Liver (tissue), 9 donors: ENCODE data around the gene KLC3. TPM values are rescaled to one million over a fixed set of nuclear protein-coding genes. Genes with fewer than 3 reads are reported as not detected.

Experiments
- DNase-seq: peaks from one replicate; pipeline ENCODE4 v3.0.0-alpha.2; 2017; ENCODE audit warnings: low spot score
- H3K27ac ChIP-seq, 2 donors: one replicate each; pipeline ENCODE4 v1.7.0; 2013; ENCODE audit warnings: inconsistent platforms in 2 of 2, low read length in 2 of 2, control low read depth in 1 of 2, low read depth in 1 of 2, mild to moderate bottlenecking in 1 of 2
- H3K27me3 ChIP-seq, 4 donors: one replicate each; pipeline versions ENCODE4 v1.6.1 to v1.7.0; 2013; ENCODE audit warnings: low read length in 3 of 4, inconsistent platforms in 1 of 4, mild to moderate bottlenecking in 1 of 4, moderate library complexity in 1 of 4; ENCODE audit not compliant: control insufficient read depth in 4 of 4, insufficient read depth in 4 of 4
- H3K36me3 ChIP-seq, 4 donors: one replicate each; pipeline versions ENCODE4 v1.6.1 to v1.7.0; 2013; ENCODE audit warnings: low read length in 3 of 4, mild to moderate bottlenecking in 3 of 4, low read depth in 1 of 4, moderate library complexity in 1 of 4; ENCODE audit not compliant: control insufficient read depth in 4 of 4, insufficient read depth in 3 of 4
- H3K4me1 ChIP-seq, 4 donors: one replicate each; pipeline versions ENCODE4 v1.6.1 to v1.7.0; 2013; ENCODE audit warnings: low read length in 3 of 4, mild to moderate bottlenecking in 3 of 4, moderate library complexity in 1 of 4; ENCODE audit not compliant: control insufficient read depth in 4 of 4, insufficient read depth in 4 of 4
- H3K4me3 ChIP-seq, 3 donors: one replicate each; pipeline versions ENCODE4 v1.6.1 to v1.7.0; 2013; ENCODE audit warnings: low read length in 3 of 3, control low read depth in 1 of 3, low read depth in 1 of 3, mild to moderate bottlenecking in 1 of 3
- H3K9ac ChIP-seq, 2 donors: one replicate each; pipeline ENCODE4 v1.7.0; 2013; ENCODE audit warnings: low read length in 2 of 2, mild to moderate bottlenecking in 2 of 2, moderate library complexity in 2 of 2, control low read depth in 1 of 2, low read depth in 1 of 2
- H3K9me3 ChIP-seq, 4 donors: one replicate each; pipeline versions ENCODE4 v1.6.1 to v1.7.0; 2013; ENCODE audit warnings: low read length in 3 of 4; ENCODE audit not compliant: control insufficient read depth in 4 of 4
- CTCF ChIP-seq: fragments of 150-350 bp; IDR thresholded peaks from 2 replicates; pipeline ENCODE4 v1.5.1; 2017; ENCODE audit warnings: improper control_type of control experiment, low read depth, low read length; ENCODE audit not compliant: missing input control
- EGR1 ChIP-seq, 2 donors: IDR thresholded peaks; 2 replicates each; pipeline ENCODE4 v1.6.1; 2016 to 2018; ENCODE audit warnings: antibody characterized with exemption in 2 of 2, low read depth in 2 of 2
- FOXA1 ChIP-seq: IDR thresholded peaks from 2 replicates; pipeline ENCODE4 v1.6.1; 2016; ENCODE audit warnings: antibody characterized with exemption
- FOXA2 ChIP-seq: IDR thresholded peaks from 2 replicates; pipeline ENCODE4 v1.6.1; 2016; ENCODE audit warnings: antibody characterized with exemption
- GABPA ChIP-seq, 2 donors: IDR thresholded peaks in 1 of 2; conservative IDR thresholded peaks in 1 of 2; 2 replicates each; pipeline ENCODE4 v1.6.1; 2016; ENCODE audit warnings: antibody characterized with exemption in 2 of 2, mild to moderate bottlenecking in 1 of 2, moderate library complexity in 1 of 2
- HNF4G ChIP-seq: IDR thresholded peaks from 2 replicates; pipeline ENCODE4 v1.6.1; 2016; ENCODE audit warnings: antibody characterized with exemption
- JUND ChIP-seq, 2 donors: IDR thresholded peaks; 2 replicates each; pipeline ENCODE4 v1.6.1; 2016; ENCODE audit warnings: antibody characterized with exemption in 2 of 2
- MAX ChIP-seq: IDR thresholded peaks from 2 replicates; pipeline ENCODE4 v1.6.1; 2016; ENCODE audit warnings: antibody characterized with exemption
- NR2F2 ChIP-seq: IDR thresholded peaks from 2 replicates; pipeline ENCODE4 v1.6.1; 2016; ENCODE audit warnings: antibody characterized with exemption
- RAD21 ChIP-seq, 2 donors: IDR thresholded peaks; 2 replicates each; pipeline ENCODE4 v1.6.1; 2016; ENCODE audit warnings: antibody characterized with exemption in 2 of 2, mild to moderate bottlenecking in 2 of 2
- REST ChIP-seq: IDR thresholded peaks from 2 replicates; pipeline ENCODE4 v1.6.1; 2016; ENCODE audit warnings: antibody characterized with exemption, mild to moderate bottlenecking
- RXRA ChIP-seq, 2 donors: IDR thresholded peaks; 2 replicates each; pipeline ENCODE4 v1.6.1; 2017 to 2018; ENCODE audit warnings: antibody characterized with exemption in 2 of 2, mild to moderate bottlenecking in 1 of 2
- SP1 ChIP-seq: IDR thresholded peaks from 2 replicates; pipeline ENCODE4 v1.6.1; 2018; ENCODE audit warnings: antibody characterized with exemption, mild to moderate bottlenecking
- TAF1 ChIP-seq: conservative IDR thresholded peaks from 2 replicates; pipeline ENCODE4 v1.6.1; 2016; ENCODE audit warnings: antibody characterized with exemption, mild to moderate bottlenecking
- YY1 ChIP-seq: IDR thresholded peaks from 2 replicates; pipeline ENCODE4 v1.6.1; 2016; ENCODE audit warnings: antibody characterized with exemption, mild to moderate bottlenecking
- WGBS: extraction: QIAGEN DNeasy Blood & Tissue Kit; methylation state at CpG from one replicate; pipeline ENCODE4 v1.1.7; 2013; 5-methylcytosine and 5-hydroxymethylcytosine counted together
- polyA plus RNA-seq, 2 donors: library from polyadenylated mRNA; stranded (reverse) in 1 of 2; unstranded in 1 of 2; fragments of 200-250 nt in 1 of 2; fragments of >200 nt in 1 of 2; fragmentation: Nextera tagmentation in 1 of 2; extraction: Ambion mirVana in 1 of 2; gene quantifications; one replicate each; pipeline versions ENCODE4 v1.2.1 to v1.2.3, GENCODE V29; 2013 to 2015
- total RNA-seq, 2 donors: library from RNA; depleted of rRNA; stranded (reverse); fragments of >200 nt; gene quantifications; one replicate each; pipeline ENCODE4 v1.2.3, GENCODE V29; 2014
- TF ChIP-seq, protein P1 (sequence below): IDR thresholded peaks from 2 replicates; pipeline ENCODE4 v1.6.1; 2016; ENCODE audit warnings: antibody characterized with exemption
- TF ChIP-seq, protein P2 (sequence below): IDR thresholded peaks from 2 replicates; pipeline ENCODE4 v1.6.1; 2016; ENCODE audit warnings: antibody characterized with exemption
- donor health status: healthy.
- donor health status: healthy.
- donor health status: healthy.
- donor health status: healthy.
- donor health status: healthy.

The KLC3 gene
- total and polyA plus RNA-seq, 4 donors, result 0.08 to 1.3 (median 0.08) TPM; not detected in 1

- Histone ChIP-seq H3K27ac (no peak overlapping the region), H3K9me3 (no peaks in the 10 kb centered on the region), H3K9ac (no peak overlapping the region), H3K36me3 (no peaks in the 10 kb centered on the region), H3K4me1 (peaks cover 2 to 12% (median 10%) of the 10 kb centered on the region in 4 donors), H3K4me3 (no peak overlapping the region), H3K27me3 (peaks cover 0 to 3% (median 0%) of the 10 kb centered on the region in 4 donors)
- TF ChIP-seq RXRA (IDR thresholded peaks at IDR 0.05), result no peak
- no peak for TF ChIP-seq FOXA1
- TF ChIP-seq CTCF, result no peak
- TF ChIP-seq TAF1, result no peak
- TF ChIP-seq YY1, result no peak
- TF ChIP-seq SP1, result no peak
- TF ChIP-seq NR2F2, result no peak
- no peak for TF ChIP-seq GABPA (IDR thresholded peaks at IDR 0.05 in 1 of 2, conservative IDR thresholded peaks at IDR 0.05 in 1 of 2)
- TF ChIP-seq, protein P1, sequence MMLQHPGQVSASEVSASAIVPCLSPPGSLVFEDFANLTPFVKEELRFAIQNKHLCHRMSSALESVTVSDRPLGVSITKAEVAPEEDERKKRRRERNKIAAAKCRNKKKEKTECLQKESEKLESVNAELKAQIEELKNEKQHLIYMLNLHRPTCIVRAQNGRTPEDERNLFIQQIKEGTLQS, result no peak
- no peak for TF ChIP-seq HNF4G
- no peak for TF ChIP-seq MAX
- WGBS, result 77% methylated on average over 11 of the region's 11 CpGs
- DNase-seq, result no peak
Measured at GRCh38 chr19:45322311-45322710, 18.2 kb upstream of the KLC3 start.

DNA sequence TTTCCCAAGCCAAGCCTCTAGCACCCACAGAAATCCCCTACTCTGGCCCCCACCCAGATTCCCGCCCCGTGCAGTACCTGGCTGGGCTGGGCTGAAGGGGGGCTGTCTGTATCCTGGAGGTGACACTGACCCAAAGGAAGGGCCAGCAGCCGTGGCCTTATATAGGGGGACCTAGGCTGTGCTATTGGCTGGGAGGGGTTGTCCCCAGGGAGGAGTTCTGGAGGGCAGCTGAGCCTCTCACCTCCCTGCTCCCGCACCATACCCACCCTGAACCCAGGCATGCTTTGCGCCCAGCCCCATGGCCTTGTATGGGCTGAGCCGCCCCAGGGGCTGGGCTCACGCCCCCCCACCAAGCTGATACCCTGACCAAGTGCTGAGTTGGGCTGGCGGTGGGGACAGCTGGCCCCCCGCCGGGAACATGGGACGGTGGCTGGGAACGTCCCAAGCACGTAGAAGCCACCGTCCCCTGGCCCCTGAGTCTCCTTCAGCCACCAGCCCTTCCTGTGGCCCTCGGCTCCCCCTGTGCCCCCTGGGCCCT lies 17.7 kb upstream of the KLC3 start, which contains the start of gene CKM:
CKM (minus strand) TSS at position 132 of the 538 bp plus-strand sequence. CDS start 3,162 bp downstream, outside the sequence.
- TF ChIP-seq TAF1 (no peak), FOXA2 (no peak), GABPA (IDR thresholded peaks at IDR 0.05 in 1 of 2, conservative IDR thresholded peaks at IDR 0.05 in 1 of 2) (no peak), NR2F2 (no peak), JUND (IDR thresholded peaks at IDR 0.05) (no peak), EGR1 (IDR thresholded peaks at IDR 0.05; ENCODE audit: low read depth in 2 of 2) (no peak), HNF4G (no peak), MAX (no peak), CTCF (no peak), SP1 (no peak), YY1 (no peak), FOXA1 (no peak), REST (no peak), RAD21 (IDR thresholded peaks at IDR 0.05) (no peak)
- TF ChIP-seq, protein P2, sequence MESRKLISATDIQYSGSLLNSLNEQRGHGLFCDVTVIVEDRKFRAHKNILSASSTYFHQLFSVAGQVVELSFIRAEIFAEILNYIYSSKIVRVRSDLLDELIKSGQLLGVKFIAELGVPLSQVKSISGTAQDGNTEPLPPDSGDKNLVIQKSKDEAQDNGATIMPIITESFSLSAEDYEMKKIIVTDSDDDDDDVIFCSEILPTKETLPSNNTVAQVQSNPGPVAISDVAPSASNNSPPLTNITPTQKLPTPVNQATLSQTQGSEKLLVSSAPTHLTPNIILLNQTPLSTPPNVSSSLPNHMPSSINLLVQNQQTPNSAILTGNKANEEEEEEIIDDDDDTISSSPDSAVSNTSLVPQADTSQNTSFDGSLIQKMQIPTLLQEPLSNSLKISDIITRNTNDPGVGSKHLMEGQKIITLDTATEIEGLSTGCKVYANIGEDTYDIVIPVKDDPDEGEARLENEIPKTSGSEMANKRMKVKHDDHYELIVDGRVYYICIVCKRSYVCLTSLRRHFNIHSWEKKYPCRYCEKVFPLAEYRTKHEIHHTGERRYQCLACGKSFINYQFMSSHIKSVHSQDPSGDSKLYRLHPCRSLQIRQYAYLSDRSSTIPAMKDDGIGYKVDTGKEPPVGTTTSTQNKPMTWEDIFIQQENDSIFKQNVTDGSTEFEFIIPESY, result no peak
- TF ChIP-seq, protein P1, result no peak
- Histone ChIP-seq H3K4me1 (peaks cover 2 to 12% (median 10%) of the 10 kb centered on the region in 4 donors), H3K36me3 (no peaks in the 10 kb centered on the region), H3K27me3 (peaks cover 0 to 3% (median 0%) of the 10 kb centered on the region in 4 donors), H3K4me3 (peak within 1 kb of the TSS in 1 of 3 donors; percentile 22), H3K9ac (no peak within 1 kb of the TSS), H3K9me3 (no peaks in the 10 kb centered on the region), H3K27ac (no peak within 1 kb of the TSS)
- no peak for DNase-seq
- 75% methylated on average over 15 of the region's 15 CpGs for WGBS
